B cell (primary cell): Measurements from ENCODE around the gene PARD3B.

ENCODE experiments used
- CTCF ChIP-seq: fragments of 200-600 bp; IDR thresholded peaks from one replicate; pipeline ENCODE4 v1.8.0; 2022; ENCODE audit warnings: antibody characterized with exemption, mild to moderate bottlenecking
- EZH2 ChIP-seq: IDR thresholded peaks from 2 replicates; pipeline ENCODE4 v1.6.1; 2012; ENCODE audit warnings: borderline replicate concordance, low read depth, mild to moderate bottlenecking, moderate library complexity, low read length; ENCODE audit not compliant: insufficient read depth, poor library complexity, severe bottlenecking

- no peak for TF ChIP-seq CTCF
- TF ChIP-seq EZH2: no peak
Measured at GRCh38 chr2:204846471-204846870, 301.2 kb downstream of the PARD3B start.
